Stimulated activated CD8-positive, alpha-beta memory T cell treated with anti-CD3 and anti-CD28 coated beads, Interleukin-4, amount 100 ng/mL, for 4 hours (primary cell): ENCODE data around the gene AHDC1.
A peak's percentile ranks its signal among the peaks of the same experiment; 100 is the strongest.

Source experiments
- DNase-seq, 2 donors: peaks; one replicate each; pipeline ENCODE4 v3.0.0-alpha.2; 2020; ENCODE audit warnings: low read depth in 2 of 2, low spot score in 1 of 2

The AHDC1 gene

DNA sequence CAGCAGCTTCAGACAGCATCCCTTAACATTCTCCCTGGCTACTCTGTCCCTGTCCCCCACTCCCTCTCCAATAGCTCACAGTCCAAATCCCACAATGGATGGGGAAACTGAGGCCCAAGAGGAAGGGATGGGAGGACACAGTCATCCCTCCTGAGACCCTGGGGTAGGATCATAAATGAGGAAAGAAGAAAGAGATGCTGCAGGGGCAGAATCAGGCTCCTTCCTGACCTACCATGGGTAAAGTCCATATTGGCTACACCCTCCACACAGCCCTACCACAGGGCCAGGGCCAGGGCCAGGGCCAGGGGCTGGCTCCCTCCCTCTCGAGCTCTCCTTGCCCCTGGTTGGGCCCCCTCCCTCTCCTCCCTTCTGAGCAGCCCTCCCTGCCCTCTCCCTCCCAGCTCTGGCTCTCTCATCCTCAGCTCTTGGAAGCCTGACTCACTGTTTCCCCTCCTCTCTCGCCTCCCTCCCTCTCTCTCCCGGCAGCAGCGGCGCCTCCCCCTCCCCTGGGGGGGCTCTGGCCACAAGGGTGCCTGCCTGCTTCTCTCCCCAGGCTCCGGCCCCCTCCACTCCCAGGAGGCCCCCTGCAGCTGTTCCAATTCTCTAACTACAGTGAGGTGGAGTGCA, 4.9 kb downstream of the AHDC1 start:
- peak in 1 of 2 donors; percentile 38 for DNase-seq

DNA sequence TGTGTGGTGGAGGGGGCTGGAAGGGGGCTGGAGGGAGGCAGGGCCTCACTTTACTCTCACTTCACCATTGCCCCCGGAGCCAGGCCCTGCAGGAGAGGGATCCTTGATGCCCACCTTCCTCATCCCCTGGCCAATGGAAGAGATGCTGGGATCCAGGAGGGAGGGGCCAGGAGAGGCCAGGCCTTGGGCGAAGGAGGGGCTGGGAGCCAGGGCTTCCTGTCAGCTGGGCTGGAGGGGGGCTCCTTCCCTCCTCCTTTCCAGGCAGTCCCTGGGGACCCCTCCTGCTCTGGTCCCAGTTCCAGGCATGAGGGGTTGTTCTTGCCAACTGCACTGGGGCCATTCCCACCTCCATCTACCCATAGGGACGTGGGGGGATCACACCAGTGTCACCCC, 5.7 kb downstream of the AHDC1 start:
- no peak for DNase-seq

DNA sequence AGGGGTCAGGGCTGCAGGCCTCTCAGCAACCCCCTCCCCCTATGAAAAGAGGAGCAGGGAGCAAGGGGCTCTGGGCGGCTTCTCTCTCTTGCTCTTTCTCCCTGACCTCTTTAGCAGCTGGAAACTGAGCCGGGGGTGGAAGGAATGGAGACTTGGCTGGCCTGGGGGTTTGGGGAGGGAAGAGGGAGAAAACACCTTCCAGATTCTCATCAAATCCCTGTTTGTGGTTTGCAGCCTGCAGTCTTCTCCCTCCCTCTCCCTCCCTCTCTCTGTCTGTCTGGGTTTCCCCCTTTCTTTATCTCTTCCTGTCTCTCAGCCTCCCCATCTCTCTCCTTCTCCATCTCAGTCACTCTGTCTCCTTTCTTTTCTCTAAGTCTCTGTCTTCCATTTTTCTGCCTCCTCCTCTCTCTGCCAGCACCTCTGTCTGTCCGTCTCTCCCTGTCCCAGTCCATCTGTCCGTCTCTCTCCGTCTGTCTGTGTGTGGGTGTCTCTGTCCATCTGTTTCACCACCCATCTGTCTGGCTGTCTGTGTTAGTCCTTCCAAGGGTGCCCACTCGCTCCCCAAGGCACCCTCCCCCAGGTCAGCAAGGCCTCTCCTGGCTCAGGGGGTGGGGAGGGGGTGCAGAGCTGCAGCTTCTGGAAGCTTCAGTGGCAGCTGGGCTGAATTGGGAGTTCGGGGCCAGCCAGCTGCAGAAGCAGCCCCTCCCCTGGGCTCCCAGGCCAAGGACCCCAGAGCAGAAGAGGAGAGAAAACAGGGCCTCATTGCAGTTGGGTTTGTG, 6.2 kb downstream of the AHDC1 start:
- no peak for DNase-seq

DNA sequence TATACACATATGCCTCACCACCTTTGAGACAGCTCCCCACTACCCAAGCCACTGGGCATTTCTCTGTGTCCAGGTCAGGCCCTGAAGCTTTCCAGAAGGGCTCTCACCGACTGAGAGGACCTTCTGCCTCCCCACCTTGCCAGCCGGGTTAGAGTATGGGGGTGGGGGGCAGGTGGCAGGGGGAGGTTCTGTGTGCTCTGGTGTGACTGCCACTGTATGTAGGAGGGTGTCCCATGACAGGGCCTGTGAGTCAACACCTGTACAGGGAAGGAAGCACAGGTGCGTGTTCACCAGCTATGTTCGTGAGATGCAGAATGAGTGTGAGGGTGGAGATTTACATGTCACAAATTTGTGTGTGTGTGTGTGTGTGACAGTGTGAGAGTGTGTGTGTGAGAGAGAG, 7.0 kb downstream of the AHDC1 start:
- DNase-seq = no peak

DNA sequence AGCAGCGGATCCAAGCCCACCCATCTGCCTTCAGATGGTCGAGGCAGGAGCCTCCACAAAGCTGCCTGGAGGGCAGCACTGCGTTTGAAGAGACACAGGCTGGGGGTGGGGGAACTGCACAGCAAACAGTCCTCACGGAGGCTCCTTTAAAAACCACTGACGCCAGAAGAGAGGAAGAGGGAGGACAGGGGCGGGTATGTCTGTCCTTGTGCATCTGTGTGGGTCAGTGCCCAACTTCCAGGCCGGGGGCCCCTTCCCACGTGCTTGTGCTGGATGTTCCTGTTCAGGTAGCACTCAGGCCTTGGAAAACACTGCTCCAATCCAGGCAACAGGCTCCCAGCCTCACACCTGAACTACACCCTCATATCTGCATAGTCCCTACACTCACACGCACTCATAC, 7.7 kb downstream of the AHDC1 start:
- no peak for DNase-seq

DNA sequence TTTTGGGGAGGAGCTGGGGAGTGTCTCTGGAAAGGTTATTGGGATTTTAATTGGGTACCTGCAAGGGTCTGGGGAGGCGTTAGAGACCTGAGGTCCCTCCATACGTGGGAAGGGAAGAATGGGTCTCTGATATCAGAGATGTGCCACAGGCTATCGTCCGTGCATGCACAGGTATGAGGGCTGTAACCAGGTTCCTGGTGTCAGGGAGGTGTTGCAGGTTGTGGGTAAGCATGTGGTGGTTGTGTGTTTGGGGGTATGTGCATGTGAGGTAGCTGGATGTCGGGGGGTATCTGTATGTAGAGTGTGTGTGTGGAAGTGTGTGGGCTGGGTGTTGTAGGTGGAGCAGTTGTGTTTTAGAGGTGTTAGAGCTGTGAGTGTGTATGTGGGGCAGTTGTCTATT, 8.3 kb downstream of the AHDC1 start:
- no peak for DNase-seq

DNA sequence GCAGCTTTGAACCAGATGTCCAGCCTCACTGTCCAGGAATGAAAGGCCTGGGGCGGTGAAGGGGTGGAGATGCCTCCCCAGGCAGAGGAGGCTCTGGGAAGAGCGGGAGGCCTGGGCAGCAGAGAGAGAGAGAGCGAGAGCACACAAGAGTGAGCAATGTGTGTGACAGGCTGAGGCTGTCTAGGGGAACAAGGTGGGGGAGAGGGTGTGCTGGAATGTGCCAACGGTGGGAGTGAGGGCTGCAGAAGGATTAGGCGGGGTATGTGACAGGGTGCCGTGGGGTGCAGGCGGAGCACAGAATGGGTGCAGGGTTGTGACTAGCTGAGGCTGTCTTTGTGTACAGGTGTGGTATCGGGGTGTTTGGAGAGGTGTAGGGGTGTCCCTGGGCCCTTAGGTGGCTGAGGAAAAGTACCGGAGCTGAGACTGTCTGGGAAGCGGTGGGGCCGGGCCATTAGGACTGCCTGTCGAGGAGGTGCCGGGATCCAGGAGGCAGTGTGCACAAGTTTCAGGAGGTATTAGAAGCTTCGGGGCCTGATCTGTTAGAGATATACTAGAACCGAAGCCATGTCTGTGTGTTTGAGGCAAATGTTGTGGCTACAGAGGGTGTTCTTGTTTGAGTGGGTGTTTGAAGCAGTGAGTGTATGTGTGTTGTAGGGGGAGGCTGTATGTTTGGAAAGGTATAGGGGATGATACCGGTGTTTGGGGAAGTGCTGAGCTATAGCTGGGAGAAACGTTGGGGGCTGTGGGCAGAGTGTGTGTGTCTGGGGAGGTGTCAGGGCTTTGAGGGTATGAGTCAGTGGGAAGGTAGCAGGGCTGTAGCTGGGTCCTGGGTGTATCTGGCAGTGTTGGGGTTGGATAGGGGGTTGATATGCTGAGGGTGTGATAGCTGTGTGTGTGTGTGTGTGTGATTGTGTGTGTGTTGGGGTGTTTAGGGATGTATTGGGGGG, 9.1 kb downstream of the AHDC1 start:
- DNase-seq = no peak

DNA sequence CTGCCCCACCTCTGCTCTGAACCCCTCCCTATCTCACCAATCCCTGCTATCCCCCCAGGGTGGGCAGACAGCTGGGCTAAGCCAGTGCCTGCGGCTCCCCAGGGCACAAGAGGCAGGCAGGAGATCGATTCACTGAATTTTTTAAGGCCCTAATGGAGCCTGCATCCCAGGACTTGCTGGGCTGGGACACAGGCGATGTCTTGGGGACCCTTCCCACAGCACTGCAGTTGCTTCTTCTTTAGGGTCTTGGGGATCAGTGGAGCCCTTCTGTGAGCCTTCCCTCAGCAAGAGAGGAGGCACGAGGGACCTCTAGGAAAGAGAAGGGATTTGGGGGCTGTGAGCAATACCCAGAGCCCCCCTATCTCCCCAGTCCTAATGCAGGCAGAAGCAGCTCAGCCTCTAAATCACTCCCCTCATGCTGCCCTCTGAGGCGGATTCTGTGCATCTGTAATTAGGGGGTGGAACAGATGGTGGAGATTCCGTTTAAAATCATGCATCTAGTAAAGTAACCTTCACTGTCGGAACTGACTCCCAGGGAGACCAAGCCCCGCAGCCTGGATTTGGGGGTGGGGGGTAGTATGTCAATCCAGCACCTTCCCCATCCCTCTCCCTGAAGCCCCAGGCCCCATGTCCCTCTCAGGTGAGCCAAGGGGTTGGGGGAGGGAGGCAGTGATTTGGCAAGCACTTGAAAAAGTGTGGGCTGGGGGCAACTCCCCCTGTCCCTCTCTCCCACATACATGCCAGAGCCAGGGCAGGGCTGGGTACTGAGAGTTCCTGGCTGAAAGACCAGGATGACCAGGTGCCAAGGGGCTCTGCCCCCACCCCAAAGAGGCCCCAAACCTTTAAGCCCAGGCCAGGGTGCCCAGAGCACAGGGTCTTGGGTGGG, 10.0 kb downstream of the AHDC1 start:
- DNase-seq = no peak

DNA sequence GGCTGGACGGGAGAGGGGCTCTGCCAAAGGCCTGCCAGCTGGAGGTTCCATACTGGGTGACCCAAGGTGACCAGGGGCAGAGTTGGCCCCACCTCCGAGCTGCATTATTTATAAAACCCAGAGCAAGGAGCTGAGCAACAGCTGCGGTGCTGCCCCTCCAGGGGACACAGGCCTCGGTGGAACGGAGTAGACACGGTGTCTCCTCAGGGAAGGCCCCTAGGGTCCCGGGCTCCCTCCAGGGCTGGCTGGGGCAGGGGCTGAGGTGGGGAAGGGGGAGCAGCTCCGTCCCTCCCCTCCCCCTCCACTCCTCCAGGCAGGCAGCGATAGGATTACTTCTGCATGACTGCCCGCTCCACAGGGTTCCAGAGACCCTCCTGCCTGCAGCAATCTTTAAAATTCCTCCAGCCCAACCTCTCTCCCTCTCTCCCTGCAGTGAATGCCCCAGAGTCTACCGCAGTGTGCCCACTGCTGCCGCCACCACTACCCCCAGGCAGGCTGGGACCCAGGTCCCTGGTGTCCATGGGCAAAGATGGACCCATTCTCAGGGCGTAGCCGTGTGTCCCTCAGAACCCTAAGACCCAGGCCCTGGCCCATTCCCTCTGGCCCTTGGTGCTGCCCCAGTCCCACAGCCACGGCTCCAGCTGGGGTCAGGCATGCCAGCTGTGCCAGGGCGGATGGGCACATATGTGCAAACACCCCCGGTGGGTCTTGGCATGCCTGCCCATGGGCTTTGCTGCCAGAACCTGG, 10.8 kb downstream of the AHDC1 start:
- no peak for DNase-seq

DNA sequence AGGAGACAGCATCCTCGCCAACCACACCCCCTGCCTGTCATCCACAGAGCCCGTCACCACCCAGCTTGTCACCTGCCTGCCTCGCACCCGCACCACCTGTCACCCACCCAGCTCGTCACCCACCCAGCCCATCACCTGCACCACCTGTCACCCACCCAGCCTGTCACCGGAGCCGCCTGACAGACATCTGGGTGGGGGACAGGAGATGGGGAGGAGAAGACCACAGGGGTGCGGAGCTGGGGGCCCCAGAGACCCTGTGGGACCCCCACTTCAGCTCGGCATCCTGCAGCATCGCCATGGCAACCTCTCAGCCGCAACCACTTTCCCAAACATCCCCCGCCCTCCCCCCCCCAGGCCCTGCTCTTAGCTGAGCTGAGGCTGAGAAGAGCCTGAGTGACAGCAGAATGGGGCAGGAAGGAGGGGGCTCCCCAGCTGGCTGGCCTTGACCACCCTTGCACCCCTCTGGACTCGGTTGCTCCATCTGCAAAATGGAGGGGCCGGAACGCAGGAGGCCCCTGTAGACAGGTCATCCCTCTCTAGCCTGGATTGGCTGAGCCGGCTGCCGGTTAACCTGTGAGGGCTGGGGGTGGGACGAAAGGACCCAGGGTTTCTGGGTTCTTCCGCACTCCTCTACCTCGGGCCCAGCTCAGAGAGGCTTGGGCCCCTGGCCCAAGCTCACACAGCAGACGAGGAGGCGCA, 11.6 kb downstream of the AHDC1 start:
- DNase-seq = no peak

DNA sequence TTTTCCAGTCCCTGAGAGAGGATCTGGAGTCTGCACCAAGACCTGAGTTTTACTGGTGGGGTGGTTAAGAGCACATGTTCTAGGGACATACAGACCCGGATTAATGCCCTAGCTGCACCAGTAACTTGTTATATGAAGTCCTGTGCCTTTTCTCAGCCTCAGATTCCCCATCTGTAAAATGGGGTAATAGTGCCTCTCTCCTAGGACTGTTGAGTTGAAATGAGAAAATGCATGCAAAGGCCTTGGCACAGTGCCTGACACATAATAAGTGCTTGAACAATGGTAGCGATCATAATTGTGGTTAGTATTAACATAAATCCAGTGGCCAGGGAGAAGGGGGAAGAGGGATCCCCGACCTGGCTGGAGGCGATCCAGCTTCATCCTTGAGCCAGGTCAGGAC, 12.3 kb downstream of the AHDC1 start:
- no peak for DNase-seq

DNA sequence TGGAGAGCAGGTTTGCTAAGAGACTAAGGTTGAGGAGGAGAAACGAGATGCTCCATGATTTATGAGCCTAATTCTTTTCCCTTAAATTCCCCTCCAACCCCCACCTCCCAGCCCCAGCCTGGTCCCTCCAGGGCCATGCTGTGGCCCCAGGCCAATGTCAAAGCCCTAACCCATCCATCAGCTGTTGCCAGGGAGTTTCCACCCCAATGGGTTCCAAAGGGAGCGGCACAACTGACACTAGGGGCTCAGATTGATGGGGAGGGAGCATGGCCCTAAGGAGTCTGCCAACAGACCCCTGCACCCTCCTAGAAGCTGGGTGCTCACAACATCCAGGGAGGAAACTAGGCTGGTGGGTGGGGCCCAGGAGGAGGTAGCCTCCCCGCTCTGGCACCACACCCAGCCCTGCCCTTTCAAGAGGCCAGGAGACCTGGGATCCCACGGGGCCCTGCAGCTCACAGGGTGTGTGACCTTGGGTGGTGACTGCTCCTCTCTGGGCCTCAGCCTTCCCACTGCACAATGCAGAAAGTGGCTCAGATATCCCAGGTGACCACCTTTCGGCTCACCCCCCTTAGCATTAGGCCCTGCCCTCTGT, 12.9 kb downstream of the AHDC1 start:
- no peak for DNase-seq

DNA sequence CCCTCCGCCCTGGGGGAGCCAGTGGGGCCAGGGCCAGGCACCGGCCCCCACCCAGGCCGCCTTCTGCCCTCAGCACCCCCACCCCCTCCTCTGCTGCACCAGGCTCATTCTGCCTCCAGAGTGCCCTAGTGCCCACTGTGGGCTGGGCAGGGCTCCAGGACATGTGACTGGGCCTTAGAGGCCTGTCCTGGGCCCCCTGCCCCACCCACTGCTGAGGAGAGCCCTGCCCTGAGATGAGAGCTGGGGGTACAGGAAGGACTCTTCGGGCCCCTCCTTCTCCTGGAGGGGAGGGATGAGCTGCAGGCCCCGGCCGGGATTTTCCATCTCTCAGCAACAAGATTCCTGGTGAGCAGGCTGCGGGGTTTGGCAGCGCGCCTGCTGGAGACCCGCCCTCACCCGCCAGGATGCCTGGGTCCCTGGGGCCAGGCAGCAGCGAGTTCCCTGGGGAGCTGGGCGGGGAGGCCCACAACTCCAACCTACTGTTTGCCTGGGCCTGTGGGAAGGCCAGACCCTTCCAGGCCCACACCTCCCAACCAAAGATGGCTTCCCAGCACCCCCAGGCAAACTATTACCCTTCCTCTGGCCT, 14.0 kb downstream of the AHDC1 start:
- no peak for DNase-seq

DNA sequence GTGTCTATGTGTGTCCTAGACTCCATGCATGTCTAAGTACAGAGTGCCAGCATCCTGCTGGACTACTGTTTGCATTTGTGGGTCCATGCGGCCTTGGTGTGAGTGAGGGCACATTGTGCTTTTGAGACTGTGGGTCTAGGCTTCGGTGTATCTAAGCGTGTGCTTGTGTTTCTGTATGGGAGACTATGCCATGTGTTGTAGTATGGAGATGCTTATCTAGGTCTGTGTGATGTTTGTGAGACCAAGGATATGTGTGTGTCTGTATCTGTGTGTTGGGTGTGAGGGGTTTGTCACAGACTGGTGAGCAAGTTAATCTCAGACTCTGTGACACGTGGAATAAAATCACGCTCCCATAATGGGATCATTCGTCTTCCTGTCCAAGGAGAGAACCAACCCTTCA, 14.5 kb downstream of the AHDC1 start:
- no peak for DNase-seq

DNA sequence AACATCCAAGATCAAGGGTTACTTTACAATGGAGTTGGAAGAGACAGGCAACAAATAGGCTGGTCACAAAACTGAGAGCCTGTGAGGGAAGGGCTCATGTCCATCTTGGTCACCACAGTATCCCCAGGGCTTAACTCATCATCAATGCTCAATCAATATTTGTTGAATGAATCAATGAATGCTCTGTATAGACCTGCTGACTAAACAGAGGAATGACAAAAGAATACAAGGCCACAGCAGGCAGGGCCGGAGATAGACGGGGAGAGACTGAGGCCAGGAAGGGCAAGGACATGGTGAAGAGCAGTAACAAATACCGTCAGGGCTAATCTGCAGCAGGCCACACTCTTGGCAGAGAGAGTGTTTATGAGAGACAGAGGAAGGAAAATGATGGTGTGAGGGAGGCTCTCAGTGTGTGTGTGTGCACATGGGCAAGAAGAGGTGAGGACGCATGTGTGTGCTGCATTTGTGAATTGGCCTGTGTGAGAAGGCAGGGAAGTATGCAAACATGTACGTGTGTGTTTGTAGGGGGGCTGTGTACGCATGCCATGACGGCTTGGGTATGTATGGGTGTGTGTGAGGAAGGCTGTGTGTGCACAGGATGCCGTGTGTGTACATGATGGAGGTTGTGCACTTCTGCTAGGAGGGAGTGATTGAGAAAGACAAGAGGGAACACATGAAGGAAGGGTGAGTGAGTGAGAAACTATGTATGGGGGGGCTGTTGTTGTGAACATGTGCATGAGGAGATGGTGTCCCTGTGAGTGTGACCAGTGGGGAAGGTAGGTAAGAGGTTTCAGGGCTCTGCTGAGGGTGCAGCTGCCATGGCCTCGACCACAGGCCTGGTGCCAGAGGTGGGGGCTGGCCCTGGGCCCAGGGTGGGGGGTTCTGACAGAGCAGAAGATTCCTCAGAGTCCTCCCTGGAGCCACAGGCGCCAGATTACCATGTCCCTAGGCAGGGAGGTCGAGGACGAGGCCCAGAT, 15.4 kb downstream of the AHDC1 start:
- DNase-seq = no peak

DNA sequence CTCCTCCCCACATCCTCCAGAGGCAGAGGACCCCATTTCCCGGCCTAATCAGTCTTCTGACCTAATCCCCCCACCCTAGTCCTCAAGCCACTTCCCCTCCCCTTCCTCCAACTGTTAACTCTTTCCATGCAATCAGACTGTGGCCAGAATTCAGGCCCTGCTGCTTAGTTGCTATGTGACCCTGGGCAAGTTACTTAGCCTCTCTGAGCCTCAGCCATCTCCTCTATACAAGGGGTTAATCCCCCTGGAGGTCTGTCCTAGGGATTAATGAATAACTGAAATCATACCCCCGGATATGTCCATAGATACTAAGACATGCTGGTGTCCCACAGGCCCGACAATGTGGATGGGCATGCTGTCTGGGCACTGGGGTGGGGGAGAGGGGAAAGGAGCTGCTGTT, 18.3 kb downstream of the AHDC1 start:
- DNase-seq = no peak

DNA sequence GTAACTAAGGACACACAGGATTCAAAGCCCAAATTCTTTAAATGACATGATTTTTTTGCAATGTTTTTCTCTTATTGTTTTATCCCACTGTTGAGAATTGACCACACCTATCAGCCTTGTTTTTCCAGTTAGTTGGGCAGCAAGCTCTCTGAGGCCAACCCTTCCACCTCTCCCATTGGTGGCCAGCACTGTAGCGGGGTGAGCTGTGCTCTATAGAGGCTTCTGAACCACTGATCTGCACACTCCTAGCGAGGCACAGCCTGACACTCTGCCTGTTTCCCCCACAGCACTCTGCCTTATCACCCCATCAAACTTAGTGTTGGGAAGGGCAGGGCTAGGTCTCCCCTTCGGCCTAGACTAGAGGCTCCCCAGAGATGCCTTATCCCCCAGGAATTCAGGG, 19.5 kb downstream of the AHDC1 start:
- no peak for DNase-seq

DNA sequence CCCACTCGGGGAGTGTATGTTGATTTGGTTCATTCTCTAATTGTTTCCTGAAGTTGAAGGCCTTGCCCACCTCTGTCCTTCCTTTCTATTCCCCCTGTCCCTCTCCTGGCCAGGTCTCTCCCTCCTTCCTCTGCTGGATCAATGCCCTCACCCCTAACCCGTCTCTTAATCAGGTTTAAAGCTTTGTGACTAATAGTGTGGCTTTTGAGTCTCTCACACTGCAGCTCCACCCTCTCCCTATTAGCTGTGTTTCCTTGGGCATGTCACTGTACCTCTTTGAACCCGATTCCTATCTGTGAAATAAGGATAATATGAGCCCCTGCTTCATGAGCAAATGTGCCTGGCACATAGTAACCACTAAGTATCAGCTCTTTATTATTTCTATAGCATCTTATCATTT, 20.5 kb downstream of the AHDC1 start:
- no peak for DNase-seq
